ENCODE measurements around the gene NPR1.

DNA sequence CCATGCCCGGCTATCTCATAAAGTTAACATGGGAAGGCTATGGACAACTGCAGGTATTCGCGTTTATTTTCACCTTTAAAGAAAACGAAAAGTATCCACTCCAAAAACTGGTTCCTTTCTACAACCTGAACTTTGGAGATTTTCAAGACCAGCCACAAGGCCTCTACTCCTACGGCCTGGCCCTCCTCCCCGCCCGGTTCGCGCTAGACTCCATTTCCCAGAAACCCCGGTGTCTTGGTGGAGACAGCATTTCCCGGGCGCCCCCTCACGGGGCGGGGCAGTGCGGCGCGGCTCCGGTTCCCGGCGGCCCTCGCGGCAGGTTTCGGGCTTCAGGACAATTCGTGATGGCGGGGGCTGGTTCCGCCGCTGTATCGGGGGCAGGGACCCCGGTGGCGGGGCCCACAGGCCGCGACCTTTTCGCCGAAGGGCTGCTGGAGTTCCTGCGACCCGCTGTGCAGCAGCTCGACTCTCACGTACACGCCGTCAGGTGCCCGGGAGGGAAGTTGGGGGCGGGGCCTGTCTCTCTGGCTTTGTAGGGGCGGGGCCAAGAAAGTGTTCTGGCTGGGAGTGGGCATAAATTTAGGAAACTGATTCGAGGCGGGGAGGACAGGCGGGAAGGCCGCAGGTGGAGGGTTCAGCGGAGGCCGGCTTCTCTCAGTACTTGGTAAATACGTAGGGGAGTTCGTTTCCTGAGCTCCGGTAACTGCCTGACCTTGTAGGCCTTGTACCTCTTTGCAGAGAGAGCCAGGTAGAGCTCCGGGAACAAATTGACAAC lies 19.9 kb upstream of the NPR1 start, which contains the start of gene SNAPIN:
- TF ChIP-seq HDGF (IDR thresholded peaks at IDR 0.05; ENCODE audit: borderline replicate concordance) (0 out of 2 replicates have a peak, but pooled peaks have one; percentile 16), ARNT (IDR thresholded peaks at IDR 0.05) (0 out of 2 replicates have a peak, but pooled peaks have one; percentile 28), ZNF384 (IDR thresholded peaks at IDR 0.05) (no peak), LEF1 (IDR thresholded peaks at IDR 0.05; ENCODE audit: borderline replicate concordance) (no peak), SP1 (IDR thresholded peaks at IDR 0.05) (no peak), TARDBP (IDR thresholded peaks at IDR 0.05) (no peak)

Data from HEK293T (cell line).